GM12878 (cell line): Measurements from ENCODE around the gene PCBD2.

Source experiments
- PML ChIP-seq: IDR thresholded peaks from 2 replicates; pipeline ENCODE4 v1.6.1; 2012; ENCODE audit warnings: low read length, inconsistent platforms
- POLR2AphosphoS2 ChIP-seq: IDR thresholded peaks from 2 replicates; pipeline ENCODE4 v1.6.1; 2011; ENCODE audit warnings: low read depth, mild to moderate bottlenecking, low read length, improper control_type of control experiment, moderate library complexity
- POLR2AphosphoS5 ChIP-seq: IDR thresholded peaks from 2 replicates; pipeline ENCODE4 v1.6.1; 2011; ENCODE audit warnings: mild to moderate bottlenecking, low read length, inconsistent platforms
- RAD51 ChIP-seq: fragments of 450-650 bp; IDR thresholded peaks from 2 replicates; pipeline ENCODE4 v1.6.1; 2016; ENCODE audit warnings: moderate library complexity, mild to moderate bottlenecking, inconsistent platforms
- REST ChIP-seq: IDR thresholded peaks from 2 replicates; pipeline ENCODE4 v1.6.1; 2012; ENCODE audit warnings: mild to moderate bottlenecking, low read depth, low read length
- TCF7 ChIP-seq: IDR thresholded peaks from 2 replicates; pipeline ENCODE4 v1.6.1; 2014; ENCODE audit warnings: antibody characterized with exemption, borderline replicate concordance
- TF ChIP-seq, protein P1 (sequence below), 3 experiments: IDR thresholded peaks in 2 of 3; conservative IDR thresholded peaks in 1 of 3; 2 replicates each; pipeline ENCODE4 v1.5.1; 2011; ENCODE audit warnings: low read depth in 3 of 3, low read length in 3 of 3, mild to moderate bottlenecking in 3 of 3, control low read depth in 2 of 3, moderate library complexity in 2 of 3, inconsistent platforms in 1 of 3, mixed read lengths in 1 of 3; ENCODE audit not compliant: control insufficient read depth in 2 of 3, insufficient read depth in 1 of 3; ENCODE audit errors: extremely low read depth in 1 of 3
- TF ChIP-seq, protein P2 (sequence below): fragments of 450-650 bp; formaldehyde crosslinking; IDR thresholded peaks from 2 replicates; pipeline ENCODE4 v1.4.0; 2020; ENCODE audit warnings: mild to moderate bottlenecking, moderate library complexity

- TF ChIP-seq POLR2AphosphoS5 (peak; percentile 86), REST (peak; percentile 23; the same call in 1 of the 2 replicates), PML (peak; percentile 69; the same call in 1 of the 2 replicates), RAD51 (no peak), TCF7 (no peak), POLR2AphosphoS2 (peak; percentile 73)
- TF ChIP-seq, protein P1, sequence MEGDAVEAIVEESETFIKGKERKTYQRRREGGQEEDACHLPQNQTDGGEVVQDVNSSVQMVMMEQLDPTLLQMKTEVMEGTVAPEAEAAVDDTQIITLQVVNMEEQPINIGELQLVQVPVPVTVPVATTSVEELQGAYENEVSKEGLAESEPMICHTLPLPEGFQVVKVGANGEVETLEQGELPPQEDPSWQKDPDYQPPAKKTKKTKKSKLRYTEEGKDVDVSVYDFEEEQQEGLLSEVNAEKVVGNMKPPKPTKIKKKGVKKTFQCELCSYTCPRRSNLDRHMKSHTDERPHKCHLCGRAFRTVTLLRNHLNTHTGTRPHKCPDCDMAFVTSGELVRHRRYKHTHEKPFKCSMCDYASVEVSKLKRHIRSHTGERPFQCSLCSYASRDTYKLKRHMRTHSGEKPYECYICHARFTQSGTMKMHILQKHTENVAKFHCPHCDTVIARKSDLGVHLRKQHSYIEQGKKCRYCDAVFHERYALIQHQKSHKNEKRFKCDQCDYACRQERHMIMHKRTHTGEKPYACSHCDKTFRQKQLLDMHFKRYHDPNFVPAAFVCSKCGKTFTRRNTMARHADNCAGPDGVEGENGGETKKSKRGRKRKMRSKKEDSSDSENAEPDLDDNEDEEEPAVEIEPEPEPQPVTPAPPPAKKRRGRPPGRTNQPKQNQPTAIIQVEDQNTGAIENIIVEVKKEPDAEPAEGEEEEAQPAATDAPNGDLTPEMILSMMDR (IDR thresholded peaks at IDR 0.05 in 2 of 3, conservative IDR thresholded peaks at IDR 0.05 in 1 of 3; ENCODE audit: control insufficient read depth in 2 of 3, extremely low read depth in 1 of 3, insufficient read depth in 1 of 3, low read depth in 3 of 3, low read length in 3 of 3) = no peak
- TF ChIP-seq, protein P2, sequence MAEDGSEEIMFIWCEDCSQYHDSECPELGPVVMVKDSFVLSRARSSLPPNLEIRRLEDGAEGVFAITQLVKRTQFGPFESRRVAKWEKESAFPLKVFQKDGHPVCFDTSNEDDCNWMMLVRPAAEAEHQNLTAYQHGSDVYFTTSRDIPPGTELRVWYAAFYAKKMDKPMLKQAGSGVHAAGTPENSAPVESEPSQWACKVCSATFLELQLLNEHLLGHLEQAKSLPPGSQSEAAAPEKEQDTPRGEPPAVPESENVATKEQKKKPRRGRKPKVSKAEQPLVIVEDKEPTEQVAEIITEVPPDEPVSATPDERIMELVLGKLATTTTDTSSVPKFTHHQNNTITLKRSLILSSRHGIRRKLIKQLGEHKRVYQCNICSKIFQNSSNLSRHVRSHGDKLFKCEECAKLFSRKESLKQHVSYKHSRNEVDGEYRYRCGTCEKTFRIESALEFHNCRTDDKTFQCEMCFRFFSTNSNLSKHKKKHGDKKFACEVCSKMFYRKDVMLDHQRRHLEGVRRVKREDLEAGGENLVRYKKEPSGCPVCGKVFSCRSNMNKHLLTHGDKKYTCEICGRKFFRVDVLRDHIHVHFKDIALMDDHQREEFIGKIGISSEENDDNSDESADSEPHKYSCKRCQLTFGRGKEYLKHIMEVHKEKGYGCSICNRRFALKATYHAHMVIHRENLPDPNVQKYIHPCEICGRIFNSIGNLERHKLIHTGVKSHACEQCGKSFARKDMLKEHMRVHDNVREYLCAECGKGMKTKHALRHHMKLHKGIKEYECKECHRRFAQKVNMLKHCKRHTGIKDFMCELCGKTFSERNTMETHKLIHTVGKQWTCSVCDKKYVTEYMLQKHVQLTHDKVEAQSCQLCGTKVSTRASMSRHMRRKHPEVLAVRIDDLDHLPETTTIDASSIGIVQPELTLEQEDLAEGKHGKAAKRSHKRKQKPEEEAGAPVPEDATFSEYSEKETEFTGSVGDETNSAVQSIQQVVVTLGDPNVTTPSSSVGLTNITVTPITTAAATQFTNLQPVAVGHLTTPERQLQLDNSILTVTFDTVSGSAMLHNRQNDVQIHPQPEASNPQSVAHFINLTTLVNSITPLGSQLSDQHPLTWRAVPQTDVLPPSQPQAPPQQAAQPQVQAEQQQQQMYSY (CRISPR knock-in tag) = no peak
Observed at GRCh38 chr5:134873987-134874830, 30.7 kb upstream of the PCBD2 start, which contains the start of gene TXNDC15.
